NCI-H1930 (cell line): ENCODE data around the gene GAGE12D.
"Not testable (repeated sequence)": the region's sequence is repeated elsewhere in the genome, so short reads cannot be mapped to it uniquely, and the experiment has no call there.

ENCODE experiments used
- DNase-seq, 2 experiments: peaks; one replicate each; lab custom pipeline; 2025; lab: John Stamatoyannopoulos, UW

GAGE12D gene

GRCh38 chrX:49541433-49541832, at the start of gene GAGE12D:
Gene GAGE12D (plus strand): TSS chrX:49541733. CDS start chrX:49542888, 1,155 bp downstream.
- DNase-seq, result not testable (repeated sequence)

GRCh38 chrX:49531877-49532276, 9.7 kb upstream of the GAGE12D start, which contains the start of gene GAGE12C:
Gene GAGE12C (plus strand): TSS chrX:49532177. CDS start chrX:49533332, 1,155 bp downstream.
- not testable (repeated sequence) for DNase-seq

- DNase-seq, result not testable (repeated sequence)
Measured at GRCh38 chrX:49550989-49551388, 9.5 kb downstream of the GAGE12D start, which contains the start of gene GAGE12E. Gene GAGE12E (plus strand): TSS chrX:49551289. CDS start chrX:49552444, 1,155 bp downstream.

GRCh38 chrX:49560542-49560941, 19.0 kb downstream of the GAGE12D start, which contains the start of gene GAGE12F:
Gene GAGE12F (plus strand): TSS chrX:49560842. CDS start chrX:49561997, 1,155 bp downstream.
- DNase-seq, result not testable (repeated sequence)

- DNase-seq, result not testable (repeated sequence)
Measured at GRCh38 chrX:49568728-49569127, 27.2 kb downstream of the GAGE12D start.

GRCh38 chrX:49569152-49569551, 27.6 kb downstream of the GAGE12D start:
- not testable (repeated sequence) for DNase-seq

- DNase-seq, result not testable (repeated sequence)
Measured at GRCh38 chrX:49570100-49570499, 28.6 kb downstream of the GAGE12D start, which contains the start of gene GAGE12G. Gene GAGE12G (plus strand): TSS chrX:49570400. CDS start chrX:49571555, 1,155 bp downstream.

GRCh38 chrX:49579649-49580048, 38.1 kb downstream of the GAGE12D start, which contains the start of gene GAGE12H:
Gene GAGE12H (plus strand): TSS chrX:49579949. CDS start chrX:49581104, 1,155 bp downstream.
- not testable (repeated sequence) for DNase-seq

GRCh38 chrX:49589196-49589595, 47.7 kb downstream of the GAGE12D start, which contains the start of gene GAGE2A:
Gene GAGE2A (plus strand): TSS chrX:49589496. CDS start chrX:49590651, 1,155 bp downstream.
- DNase-seq, result not testable (repeated sequence)

GRCh38 chrX:49589769-49590478, 48.4 kb downstream of the GAGE12D start:
- not testable (repeated sequence) for DNase-seq

GRCh38 chrX:49590488-49590887, 49.0 kb downstream of the GAGE12D start:
- not testable (repeated sequence) for DNase-seq
